IPS DF 4.7 (cell line): ENCODE data around the gene NR2C2.
"Not testable (repeated sequence)": the region's sequence is repeated elsewhere in the genome, so short reads cannot be mapped to it uniquely, and the experiment has no call there.

Source experiments
- DNase-seq: peaks from one replicate; pipeline ENCODE4 v3.0.0-alpha.2; 2013; ENCODE audit warnings: low spot score; ENCODE audit errors: extremely low read depth

Gene NR2C2

DNA sequence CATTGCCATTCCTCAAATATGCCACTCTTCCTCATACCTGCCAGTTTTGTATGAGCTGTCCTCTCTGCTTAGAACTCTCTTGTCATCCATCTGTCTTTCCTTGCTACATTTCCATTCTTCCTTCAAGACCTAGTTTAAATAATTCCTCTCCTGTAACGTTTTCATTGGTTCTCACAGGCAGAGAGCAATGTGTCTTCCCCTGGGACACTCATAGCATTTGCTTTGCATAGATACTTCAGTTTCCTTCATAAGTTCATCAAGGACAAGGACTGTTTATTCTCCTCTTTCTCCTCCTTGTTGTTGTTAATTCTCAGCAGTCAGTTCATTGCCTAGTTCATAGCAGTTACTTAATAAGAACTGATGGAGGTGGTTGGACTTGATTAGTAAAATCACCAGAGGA lies 10.5 kb downstream of the NR2C2 start:
- no peak for DNase-seq

DNA sequence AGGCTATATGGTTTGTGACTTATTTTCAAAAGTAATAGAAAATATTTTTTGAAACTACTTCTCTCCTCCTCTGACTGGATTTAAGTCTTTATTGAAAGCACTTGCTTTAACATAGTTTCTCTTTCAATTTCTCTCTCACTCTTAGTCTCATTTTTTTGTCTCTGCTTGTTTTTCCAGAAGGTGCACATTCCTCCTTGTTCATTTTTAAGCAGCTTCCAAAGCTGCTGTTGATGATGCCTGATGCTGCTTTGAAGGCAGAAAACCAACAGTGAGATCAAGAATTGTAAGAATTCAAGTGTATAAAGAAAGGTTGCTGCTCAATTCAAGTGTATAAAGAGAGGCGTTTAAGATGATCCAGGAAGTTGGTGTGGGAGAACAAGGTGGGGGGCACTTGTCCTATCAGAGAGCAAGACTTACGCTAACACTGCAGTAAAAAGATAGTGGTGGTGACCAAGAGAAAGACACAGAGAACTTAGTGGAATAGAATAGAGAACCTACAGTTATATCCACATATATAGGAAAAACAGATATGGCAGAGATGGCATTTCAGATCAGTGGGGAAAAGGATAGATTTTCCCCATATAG lies 12.1 kb downstream of the NR2C2 start:
- no peak for DNase-seq

DNA sequence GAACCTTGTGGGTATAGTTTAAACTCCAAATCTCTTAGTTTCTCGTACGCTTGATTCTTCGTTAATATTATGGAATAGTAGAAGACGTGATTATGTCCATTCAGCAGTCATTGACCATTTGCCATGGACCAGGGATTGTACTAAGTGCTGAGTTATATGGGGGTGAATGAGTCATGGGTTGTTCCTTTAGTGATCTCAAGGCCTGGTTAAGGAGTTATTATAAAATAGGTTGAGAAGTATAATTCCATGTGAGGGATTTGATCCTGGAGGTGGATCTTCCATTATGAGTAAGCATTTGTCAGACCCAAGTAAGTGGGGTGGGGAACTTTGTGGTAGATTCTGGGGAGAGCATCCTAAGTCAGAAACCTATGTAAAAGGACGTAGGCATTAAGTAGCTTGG lies 15.4 kb downstream of the NR2C2 start:
- DNase-seq = no peak

GRCh38 chr3:14967285-14967684 lies 19.9 kb downstream of the NR2C2 start:
- DNase-seq = no peak

- no peak for DNase-seq
Measured at GRCh38 chr3:14969671-14970070, 22.3 kb downstream of the NR2C2 start.

GRCh38 chr3:14976317-14976716 lies 28.9 kb downstream of the NR2C2 start:
- no peak for DNase-seq

DNA sequence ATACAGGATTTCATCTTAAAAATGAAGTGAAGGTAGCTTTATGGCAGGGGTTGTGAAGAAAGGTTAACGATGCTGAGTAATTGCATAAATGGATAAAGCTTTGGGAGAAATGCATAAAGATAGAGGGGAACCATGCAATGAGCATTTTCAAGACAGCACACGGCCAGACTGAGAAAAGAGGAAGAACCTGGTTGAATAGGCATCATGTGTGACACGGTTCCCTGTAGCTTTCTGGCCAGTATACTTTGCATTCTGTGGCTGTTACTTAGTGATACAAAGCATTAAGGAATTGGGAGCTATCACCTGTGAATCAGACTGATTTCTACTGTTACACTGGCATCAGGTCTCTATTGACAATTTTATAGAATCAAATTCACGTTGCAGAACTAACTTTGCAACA lies 33.3 kb downstream of the NR2C2 start:
- DNase-seq = no peak

DNA sequence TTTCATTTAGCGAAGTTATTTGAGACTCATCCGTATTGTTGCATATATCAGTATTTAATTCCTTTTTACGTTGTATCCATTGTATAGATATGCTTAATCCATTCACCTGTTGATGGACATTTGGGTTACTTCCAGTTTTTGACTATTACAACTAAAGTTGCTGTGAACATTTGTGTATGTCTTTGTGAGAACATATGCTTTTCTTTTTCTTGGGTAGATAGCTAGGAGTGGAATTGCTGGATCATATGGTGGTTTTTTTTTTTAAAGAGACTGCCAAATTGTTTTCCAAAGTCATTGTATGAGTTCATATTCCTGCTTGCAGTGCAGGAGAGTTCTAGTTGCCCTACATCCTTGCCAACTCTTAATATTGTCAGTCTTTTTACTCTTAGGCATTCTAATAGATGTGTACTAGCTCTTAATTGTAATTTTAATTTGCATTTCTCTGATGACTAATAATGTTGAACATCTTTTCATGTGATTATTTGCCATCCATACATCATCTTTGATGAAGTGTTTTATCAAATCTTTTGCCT lies 37.3 kb downstream of the NR2C2 start:
- DNase-seq = no peak

DNA sequence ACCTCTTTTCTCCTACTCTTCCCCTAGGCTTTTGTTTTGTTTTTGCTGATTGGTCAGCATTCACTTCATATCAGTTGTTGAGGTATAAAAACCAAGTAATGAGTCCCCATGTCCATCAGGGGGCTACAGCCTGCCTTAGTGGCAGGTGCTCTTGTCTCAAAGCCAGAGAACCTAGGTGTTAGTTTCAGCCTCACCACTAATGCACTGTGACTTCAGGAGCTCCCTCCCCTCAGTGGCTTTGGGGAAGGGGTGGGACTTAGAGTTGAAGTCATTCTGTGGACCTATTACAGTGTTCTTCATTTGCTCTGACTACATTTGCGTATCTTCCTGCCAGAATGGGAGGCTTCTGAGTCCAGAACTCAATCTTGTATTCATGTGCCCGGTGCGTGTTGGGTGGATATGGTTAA lies 41.6 kb downstream of the NR2C2 start:
- peak; percentile 5 for DNase-seq

DNA sequence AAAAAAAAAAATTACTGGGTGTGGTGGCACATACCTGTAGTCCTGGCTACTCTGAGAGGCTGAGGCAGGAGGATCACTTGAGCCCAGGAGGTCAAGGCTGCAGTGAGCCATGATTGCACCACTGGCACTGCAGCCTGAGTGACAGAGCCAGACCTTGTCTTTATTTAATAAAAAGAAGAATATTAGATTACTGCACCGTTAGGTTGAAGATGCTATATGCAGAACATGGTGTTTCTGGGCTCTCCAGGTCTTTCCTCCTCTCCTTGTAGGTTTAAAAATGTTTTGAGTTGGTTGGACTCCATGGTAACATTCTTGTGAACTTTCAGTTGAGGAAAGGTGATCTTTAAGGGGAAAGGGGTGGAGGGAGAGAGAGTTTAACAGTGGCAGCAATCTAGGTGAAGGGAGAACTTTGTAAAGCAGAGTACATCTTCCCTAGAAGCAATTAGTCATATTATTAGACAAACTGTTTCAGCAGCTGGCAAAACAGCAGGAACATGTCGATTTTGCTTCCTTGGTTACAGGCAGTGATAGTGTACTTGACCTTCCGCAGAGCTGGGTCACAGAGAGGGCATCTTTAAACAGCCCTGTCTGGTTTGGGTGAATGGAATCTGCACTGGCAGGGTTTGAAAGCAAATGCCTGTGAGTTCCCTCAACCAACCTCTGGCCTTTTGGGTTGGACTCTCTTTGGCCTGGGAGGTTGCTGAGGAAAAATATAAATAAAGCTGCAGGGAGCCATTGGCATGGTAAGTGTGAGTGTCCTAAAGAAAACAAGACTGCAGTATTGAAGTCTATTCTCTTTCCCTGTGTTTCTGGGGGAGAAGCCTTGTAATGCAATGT lies 42.8 kb downstream of the NR2C2 start:
- peak; percentile 7 for DNase-seq

DNA sequence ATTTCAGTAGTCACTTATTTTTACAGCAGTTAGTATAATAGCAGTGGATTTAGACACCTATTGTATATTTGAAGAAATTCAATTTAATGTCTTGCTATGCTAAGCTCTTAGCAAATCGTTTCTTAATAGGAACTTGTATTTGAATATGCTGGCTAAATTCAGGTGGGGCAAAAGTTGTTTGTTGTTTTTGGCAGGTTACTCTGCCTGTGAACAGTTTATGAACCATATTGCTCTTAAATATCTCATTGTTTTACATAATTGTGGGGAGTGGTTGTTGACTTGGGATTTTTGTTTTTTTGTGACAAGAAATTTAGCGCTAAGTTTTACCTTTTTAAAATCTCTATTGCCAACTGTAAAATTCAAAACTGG lies 43.4 kb downstream of the NR2C2 start:
- no peak for DNase-seq

GRCh38 chr3:14991151-14991742 lies 43.9 kb downstream of the NR2C2 start:
- DNase-seq = no peak

DNA sequence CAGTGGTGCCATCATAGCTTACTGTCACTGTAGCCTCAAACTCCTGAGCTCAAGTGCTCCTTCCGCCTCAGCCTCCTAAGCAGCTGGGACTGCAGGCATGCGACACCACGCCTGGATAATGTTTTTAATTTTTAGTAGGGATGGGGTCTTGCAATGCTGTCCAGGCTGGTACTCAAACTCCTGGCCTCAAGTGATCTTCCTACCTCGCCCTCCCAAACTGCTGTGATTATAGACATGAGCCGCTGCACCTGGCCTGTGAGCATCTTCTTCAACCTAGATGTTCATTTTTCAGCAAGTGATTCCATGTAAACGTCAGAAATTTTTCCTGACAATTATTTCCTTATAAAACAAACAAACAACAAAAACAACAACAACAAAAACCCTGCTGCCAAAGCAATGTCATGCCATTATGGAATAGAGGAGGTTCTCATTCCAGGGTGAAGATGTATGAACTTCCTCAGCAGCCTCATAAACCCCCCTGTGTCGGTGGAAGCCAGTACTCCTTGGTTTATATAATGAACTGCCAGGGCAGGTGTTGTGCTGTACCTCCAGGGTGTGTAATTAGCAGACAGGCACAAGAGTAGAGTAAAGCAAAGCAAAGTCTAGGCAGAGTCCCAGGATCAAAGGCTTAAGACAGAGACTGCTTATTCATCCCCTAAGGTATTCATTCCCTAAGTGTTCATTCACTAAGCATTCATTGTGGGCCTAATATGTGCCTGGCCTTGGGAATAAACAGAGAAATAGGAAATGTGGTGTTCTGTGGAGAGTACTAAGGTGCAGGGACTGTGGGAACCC lies 44.6 kb downstream of the NR2C2 start:
- DNase-seq = no peak

GRCh38 chr3:14997941-14998340 lies 50.6 kb downstream of the NR2C2 start:
- no peak for DNase-seq

DNA sequence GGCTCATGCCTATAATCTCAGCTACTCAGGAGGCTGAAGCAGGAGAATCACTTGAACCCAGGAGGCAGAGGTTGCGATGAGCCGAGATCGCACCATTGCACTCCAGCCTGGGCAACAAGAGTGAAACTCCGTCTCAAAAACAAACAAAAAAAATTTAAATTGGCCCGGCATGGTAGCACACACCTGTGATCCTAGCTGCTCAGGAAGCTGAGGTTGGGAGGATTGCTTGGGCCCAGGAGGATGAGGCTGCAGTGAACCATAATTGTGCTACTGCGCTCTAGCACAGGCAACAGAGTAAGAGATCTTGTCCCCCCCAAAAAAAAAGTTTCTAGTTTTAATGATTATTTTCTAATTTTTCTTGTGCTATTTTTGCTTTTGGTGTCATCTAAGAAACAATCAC lies 51.8 kb downstream of the NR2C2 start:
- DNase-seq = not testable (repeated sequence)

- no peak for DNase-seq
Measured at GRCh38 chr3:15007681-15008141, 60.3 kb downstream of the NR2C2 start.

DNA sequence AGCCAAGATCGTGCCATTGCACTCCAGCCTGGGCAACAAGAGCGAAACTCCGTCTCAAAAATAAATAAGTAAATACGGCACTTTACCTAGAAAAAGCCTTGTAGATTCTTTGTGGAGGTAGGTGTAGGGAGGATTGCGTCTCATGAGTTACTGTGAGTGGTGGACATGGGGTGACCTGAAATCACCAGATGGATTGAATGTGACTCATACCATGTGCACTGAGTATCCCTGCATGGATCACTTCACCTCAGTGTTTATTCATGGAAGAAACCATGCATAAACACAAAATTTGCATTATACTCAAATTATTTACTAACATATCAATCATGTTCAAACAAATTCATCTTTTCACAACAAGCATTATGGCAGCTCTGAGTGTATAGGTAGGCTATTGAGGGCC lies 61.8 kb downstream of the NR2C2 start:
- DNase-seq = no peak

GRCh38 chr3:15010664-15011063 lies 63.3 kb downstream of the NR2C2 start:
- no peak for DNase-seq

GRCh38 chr3:15011174-15011573 lies 63.8 kb downstream of the NR2C2 start:
- DNase-seq = no peak

DNA sequence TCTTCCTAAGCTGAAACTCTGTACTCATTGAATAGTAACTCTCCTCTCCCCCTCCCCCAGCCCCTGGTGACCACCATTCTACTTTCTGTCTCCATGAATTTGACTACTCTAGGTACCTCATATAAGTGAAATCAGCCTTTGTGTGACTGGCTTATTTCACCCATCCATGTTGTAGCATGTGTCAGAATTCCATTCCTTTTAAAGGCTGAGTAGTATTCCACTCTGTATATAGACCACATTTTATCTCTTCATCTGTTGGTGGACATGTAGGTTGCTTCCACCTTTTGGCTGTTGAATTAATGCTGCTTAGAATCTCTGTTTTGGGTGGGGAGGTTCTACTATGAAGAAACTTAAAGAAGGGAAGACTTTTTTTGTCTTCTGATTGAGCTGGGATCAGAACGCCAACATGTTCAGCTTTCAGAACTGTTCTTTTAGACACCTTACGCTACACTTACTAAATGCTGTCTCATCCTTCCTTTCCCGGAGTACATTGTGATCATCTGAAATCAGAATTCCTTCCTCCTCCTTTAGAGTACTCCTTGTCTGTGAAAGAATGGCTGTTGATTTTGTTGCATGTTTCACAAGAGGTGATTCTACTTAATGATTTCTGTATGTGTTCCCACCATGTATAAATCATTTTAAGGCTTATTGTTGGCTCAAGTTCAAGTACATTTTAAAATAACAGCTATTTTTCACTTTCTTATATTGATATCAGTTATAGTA lies 67.4 kb downstream of the NR2C2 start:
- DNase-seq = no peak

DNA sequence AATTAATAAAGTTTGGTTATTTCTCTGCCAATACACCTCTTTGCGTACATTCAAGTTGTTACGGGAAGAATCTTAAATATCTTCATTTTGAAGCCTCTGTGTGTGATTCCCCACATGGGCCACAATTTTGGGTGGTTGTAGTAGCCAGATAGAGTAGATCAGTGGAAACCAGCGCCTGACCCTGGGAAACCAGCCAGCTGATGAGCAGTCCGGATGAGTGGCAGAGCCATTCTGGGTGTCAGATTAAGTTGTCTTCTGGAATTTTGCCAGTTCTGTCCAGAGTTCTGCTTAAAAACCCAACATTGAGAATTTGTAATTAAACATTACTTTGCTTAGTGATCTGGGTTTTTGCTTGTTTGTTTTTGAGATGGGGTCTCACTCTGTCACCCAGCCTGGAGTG lies 68.1 kb downstream of the NR2C2 start:
- DNase-seq = no peak
